ENCODE data around the gene ANKRD63.

ANKRD63 gene

DNA sequence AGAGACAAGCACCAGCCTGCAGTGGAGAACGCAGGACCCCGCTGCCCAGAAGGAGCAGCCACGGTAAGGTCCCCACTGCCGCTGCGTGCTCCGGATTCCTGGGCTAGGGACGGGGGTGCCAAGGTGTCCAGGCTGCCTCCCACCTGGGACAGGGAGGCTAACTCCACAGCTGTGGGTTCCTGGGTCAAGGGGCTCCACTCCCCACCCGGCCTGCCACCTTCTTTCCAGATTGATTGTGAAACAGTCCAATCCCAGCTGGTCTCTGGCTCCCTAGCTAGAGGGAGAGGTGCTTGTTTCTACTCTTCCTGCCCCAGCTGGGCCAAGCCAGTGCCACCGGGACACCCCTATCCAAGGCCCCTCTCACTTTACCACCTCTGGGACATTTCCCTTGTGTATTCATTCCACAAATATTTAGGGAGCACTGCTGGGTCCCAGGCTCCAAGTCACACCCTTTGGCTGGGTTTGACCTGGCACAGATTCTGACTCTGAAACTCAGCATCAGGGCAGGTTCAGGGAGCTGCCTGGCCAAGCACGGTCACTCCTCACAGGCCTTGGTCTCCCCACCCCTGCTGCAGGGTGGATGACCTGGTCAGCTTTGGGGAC is 42.1 kb downstream of the ANKRD63 start:
- DNase-seq, result no peak

DNA sequence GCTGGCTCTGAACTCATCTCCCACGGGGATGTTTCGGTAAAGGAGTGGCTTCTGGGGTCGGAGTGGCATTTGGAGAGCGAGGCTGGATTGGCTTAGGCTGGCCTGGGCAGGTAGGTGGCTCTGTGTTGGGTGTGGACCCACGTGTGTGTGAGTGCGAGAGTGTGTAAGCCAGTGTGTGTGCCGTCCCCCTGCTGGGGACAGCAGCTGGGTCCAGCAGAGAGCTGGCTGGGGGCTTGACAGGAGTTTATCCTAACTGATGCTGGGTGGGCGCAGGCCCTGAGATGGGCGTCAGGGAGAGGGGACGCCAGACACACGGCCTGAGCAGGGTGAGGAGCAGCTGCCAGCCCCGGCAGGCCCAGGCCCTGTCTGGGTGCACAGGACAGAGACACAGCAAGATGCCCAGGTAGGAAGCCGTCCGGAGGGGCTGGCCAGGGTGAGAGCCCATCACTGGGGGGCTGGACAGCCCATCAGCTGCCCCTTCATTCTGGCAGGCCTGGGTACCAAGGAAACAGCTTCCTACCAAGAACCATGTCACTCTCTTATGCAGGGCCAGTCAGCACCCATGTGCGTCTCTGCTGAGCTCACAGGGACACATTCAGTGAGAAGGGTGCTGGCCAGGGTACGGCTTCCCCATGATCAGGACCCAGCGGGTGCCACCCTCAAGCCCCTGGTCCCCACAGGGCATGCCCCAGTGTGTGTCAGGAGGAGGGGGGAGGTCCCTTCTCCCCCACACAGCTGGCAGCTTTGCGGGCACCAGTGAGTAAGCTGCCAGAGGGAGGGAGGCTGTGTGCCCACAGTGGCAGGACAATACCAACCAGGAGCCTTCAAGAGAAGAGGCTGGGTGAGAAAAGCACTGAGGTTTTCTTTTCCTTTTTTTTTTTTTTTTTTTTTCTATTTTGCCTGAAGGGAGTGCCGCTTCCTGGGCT is 42.9 kb downstream of the ANKRD63 start:
- no peak for DNase-seq

DNA sequence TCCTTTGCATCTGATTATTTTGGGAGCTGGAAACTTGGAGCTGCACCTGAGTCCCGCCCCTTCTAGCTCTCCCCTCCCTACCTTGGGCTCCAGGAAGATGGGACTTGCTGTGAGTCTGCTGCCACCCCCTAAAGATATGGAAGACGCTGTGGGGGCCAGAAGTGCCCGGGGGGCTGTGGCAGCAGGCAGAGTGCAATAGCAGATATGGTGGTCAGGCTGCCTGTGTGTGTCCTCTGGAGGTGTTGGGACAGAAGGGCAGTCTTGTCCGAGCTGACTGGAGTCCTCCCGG is 43.5 kb downstream of the ANKRD63 start:
- DNase-seq, result no peak

DNA sequence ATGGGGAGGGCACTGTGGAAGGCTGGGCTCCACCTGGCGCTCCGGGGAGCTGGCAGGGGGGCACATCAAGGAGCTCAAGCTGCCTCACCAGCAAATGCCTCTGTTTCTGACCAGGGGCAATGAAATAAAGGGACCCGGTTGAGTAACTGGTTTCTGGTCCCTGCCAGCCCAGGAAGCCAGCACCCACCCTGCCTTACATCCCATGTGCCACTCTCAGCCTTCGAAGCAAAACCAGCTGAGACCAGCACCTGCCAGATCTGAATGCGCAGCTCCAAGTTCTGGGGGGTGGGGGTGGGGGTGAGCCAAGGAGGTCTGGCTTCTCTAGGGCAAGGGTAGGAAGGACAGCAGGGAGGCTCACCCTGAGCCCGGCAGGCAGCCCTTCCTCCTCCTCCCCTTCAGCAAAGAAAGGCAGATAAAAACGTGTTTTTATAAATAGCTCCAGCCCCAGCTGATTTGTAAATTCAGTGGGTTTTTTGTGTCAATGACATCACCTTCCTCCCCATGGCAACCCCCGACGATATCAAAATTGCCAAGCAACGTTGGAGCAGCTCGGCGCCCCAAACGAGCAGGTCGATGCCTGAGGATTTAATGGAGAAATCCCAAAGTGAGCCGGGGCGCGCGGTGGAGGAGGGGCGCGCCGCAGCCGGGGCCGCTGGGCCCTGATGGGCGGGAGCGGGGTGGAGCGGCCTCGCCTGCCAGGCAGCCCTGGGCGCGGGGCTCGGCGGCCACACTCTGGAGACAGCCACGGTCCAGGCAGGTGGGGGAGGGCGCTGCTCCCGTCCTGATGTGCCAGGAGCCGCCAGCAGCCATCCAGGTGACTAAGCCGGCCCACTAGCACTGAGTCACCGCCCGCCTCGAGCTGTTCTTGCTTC is 44.1 kb downstream of the ANKRD63 start, which contains the start of gene PAK6:
TSS of gene PAK6 (plus strand) at position 532 of the 872 bp plus-strand sequence. CDS start 25,723 bp downstream, outside the sequence.
- peak; percentile 48 for DNase-seq

DNA sequence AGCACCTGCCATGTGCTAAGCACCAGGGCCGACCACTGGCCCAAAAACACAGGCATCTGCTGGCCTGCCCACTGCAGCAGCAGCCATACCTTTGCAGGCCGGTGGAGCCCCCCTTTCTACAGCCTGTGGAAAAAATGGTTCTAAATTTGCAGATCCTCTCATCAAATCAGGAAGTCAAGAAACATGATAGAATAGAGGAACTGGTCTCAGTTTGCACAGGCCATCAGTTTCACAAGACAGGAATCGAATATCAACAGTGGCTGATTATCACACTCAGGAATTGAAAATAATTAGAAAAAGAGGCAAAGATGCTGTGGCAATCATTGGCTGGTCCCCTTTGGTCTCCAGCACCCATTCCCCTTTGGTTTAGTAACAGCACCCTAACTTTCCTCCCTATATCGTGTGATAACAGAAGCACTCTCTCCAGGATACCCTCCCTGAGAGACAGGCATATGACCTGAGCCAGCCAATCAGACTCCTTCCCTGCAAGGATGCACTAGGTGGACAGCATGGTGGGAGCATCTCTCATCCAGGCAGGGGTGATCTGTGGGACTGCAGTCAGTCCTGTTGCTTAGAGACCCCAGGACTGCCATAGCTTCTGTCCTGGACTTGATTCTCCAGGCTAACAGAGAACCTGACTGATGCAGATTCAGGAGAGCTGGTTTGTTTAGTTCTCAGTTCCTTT is 47.5 kb downstream of the ANKRD63 start:
- no peak for DNase-seq

DNA sequence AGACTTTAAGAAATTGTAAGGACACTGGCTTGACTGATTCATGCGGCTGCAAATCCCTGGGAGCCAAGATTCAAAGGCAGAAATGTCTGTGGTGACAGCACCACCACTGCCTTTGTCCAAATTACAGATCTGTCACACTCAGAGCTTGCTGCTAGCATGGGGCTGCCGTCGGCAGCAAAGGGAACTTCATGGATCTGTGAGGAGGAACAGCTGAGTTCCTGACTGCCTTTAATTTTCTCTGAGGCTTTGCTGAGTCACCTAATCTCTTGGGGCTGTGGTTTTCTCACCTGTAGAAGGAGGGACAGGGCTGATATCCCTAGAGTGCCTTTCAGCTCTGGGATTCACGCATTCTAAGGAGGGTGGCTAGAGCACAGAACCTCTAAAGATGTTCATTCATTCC is 48.1 kb downstream of the ANKRD63 start:
- no peak for DNase-seq

DNA sequence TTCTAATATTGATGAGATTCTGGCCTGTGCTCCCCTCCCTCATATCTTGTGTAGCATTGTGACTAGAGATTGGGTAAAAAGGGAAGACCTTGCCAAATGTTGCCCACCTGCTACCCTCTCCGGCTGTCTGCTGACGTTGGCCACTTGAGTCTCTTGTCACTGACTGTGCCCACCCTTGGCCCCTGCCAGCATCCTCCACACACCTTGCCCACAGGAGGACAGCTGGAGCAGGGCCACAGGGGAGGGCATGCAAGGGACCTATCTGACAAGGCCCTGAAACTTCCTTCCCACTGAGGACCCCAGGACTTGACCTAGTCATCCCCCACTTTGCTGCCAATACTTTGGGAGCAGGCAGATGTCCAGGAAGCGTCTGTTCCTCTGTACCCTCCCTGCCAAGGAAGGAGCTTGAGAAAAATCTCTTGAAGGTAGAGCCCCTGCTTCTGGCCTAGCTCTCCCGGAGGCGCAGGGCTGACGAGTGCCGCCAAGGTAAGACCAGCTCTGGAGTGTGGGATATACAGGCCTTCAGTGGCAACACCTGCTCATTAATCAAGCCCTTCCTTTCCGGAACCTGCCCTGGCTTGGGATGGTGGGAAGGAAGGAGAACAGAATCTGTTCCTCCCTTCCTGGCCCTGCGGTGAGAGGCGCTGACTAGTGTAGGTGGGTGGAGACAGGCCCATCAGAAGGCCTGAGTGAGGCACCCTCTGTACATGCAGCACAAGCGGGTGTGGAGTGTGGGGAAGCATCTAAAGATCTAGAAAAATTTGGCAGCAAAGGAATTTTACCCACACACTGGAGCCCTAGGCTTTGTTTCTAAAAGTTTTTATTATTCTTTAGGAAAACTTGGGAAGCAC is 48.9 kb downstream of the ANKRD63 start:
- DNase-seq, result no peak

DNA sequence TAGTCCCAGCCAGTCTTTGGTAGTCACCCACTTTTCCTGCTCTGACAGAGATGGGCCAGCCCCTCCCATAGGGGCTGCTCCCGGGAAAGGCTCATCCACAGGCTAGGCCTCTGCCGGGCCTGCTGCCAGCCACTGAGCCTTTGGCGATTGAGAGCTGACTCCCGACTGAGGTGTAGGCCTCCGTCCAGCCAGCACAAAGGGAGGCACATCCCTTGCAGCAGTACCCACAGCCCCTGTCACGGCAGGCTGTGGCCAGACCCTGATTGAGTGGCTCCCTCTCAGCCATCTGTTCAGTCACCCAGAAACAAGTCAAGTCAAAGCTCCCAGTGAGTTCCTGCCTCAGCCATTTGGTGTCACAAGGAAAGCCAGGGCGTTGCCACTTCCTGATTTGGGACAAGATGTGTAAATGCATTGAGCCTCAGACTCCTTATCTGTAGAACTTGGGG is 50.2 kb downstream of the ANKRD63 start:
- DNase-seq, result no peak

Measured in right hindlimb (tissue), 1 donor.